Activated CD4-positive, alpha-beta T cell treated with anti-CD3 and anti-CD28 coated beads for 24 hours (primary cell): ENCODE data around the gene CYB5A.

Source experiments
- DNase-seq, 2 donors: peaks; one replicate each; pipeline ENCODE4 v3.0.0-alpha.2; 2020; ENCODE audit warnings: low read depth in 2 of 2

The CYB5A gene

GRCh38 chr18:74277296-74277695, 14.5 kb downstream of the CYB5A start:
- DNase-seq, result no peak

DNA sequence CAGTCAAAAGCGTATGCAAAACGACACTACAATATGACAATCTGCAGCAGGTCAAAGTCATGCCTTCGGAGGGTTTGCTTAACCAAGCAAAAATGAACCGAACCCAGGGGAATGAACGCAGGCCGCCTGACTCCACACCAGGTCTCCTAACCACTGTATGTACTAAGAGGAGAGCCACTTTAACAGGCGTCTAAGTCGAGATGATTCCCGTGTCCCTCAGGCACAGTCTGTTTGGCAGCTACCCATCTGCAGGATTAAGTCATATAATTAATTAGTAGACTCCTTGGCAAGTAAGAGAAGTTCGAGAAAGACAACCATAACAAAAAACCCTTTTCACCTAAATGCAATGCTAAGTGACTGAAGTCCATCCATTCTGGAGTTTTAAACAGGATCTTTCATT, 15.2 kb downstream of the CYB5A start:
- DNase-seq, result no peak

DNA sequence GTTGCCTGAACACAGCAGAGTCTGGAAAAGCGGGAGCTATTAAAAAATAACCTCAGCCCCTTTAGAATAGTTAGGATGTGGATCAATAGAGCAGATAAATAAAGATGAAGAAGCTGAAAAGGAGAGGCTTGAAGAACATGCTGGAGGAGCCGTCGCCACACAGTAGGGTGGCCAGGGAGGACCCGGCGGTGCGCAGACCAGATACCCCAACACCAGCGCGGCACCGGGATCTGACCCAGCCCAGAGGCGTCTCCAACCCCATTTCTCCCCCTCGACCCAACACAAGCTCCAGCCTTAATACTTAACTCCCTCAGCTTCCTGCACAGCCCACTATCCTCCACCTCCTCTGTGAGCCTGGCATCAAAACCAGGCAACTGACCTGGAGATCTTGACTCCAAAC, 16.0 kb downstream of the CYB5A start:
- DNase-seq, result no peak

GRCh38 chr18:74274700-74275099, 17.1 kb downstream of the CYB5A start:
- no peak for DNase-seq

GRCh38 chr18:74273394-74273793, 18.4 kb downstream of the CYB5A start:
- DNase-seq, result no peak

DNA sequence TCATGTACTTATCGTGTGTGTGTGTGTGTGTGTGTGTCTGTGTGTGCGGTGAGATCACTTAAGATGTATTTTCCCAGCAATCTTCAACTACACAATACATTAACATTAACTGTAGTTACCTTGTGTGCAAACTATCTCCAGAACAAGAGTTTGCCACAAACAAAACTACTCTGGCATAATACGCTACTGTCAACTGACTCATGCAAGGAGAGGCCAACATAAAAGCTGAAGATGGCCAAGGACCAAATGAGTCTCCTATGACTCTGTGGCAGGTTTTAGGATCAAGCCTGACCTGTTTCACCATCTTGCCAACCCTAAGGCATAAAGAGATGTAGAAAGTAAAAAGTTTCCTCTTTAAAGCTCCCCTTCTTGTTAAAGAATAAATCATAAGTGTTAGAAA, 20.1 kb downstream of the CYB5A start:
- no peak for DNase-seq

DNA sequence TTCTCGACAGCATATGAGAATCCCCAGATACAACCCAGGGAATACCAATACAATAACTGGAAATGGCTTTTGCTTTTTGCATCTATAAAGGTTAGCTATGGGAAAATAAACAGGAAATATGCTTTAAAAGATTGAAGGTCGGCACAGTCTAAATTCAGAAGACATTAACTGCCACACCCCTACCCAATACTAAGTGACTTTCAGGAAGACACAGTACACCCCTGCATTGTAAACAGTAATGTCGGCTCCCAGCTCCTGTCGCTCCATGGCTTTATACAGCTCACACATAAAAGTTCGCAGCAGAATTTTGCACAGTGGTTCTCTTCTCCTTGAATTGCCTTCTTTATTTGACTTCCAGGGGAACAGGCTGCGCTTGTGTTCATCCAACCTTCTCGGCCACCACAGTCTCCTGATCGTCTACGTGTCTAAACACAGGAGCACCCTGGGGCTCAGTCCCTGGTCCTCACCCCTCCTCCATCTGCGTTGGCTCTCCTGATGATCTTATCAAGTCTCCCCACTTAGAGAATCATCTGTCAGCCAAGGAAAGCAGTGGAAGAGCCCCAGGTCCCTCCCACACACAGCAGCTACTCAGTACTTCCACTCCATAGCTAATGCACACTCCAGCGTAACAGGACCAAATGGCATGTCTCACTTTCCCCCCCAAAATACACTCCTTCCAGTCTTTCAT, 22.7 kb downstream of the CYB5A start:
- DNase-seq, result no peak

DNA sequence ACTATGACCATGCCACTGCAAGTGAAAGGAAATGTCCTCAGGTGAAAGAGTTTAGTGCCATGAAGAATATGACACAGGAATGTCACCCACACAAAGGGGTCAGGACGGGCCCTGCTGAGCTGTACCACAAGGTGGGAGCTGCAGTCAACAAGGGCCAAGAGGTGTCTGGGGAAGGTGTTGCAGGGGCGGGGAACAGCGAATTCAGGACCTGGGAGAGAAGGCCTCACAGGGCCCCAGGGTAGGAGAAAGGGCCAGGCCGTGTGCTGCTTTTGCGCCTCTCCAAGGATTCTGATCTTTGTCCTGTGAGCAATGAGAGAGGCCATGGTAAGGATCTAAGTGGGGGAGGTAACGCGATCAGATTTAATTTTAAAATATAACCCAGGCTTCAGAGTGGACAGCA, 23.6 kb downstream of the CYB5A start:
- DNase-seq, result no peak

- DNase-seq, result no peak
These were observed 25.6 kb downstream of the CYB5A start for GRCh38 chr18:74266161-74266560.

- no peak for DNase-seq
These were observed 26.1 kb downstream of the CYB5A start for GRCh38 chr18:74265546-74266098.

DNA sequence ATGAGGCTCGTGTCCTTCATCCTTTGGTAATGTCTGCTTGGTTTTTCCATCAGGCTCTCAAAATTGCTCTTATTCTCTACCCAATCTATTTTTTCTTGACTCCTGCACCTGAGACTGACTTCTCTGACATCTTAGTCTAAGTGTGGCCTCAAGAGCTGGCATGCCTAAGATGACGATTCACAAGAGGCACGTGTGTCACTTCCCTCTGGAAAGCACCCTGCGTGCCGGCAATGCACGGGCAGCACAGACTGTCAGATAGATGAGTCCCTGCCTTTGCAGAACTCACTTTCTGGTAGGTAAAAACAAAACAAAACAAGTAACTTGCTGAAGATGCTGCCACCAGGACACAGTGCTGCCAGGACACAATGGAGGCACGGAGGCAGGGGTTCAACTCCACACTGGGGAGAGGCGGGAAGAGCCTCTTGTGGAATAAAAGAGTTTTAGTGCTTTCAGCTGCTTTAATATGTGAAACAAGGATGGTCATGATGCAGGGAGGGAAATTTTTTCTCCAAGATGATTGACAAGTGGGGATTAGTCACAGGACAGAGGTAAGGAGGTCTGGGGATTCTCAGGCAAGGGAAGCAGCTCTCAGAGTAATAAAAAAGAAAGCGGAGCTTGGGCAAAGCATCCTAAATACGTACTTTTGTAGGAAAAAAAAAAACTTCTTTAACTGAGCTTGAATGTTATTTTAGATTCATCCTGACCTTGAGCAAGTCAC, 27.3 kb downstream of the CYB5A start:
- no peak for DNase-seq

DNA sequence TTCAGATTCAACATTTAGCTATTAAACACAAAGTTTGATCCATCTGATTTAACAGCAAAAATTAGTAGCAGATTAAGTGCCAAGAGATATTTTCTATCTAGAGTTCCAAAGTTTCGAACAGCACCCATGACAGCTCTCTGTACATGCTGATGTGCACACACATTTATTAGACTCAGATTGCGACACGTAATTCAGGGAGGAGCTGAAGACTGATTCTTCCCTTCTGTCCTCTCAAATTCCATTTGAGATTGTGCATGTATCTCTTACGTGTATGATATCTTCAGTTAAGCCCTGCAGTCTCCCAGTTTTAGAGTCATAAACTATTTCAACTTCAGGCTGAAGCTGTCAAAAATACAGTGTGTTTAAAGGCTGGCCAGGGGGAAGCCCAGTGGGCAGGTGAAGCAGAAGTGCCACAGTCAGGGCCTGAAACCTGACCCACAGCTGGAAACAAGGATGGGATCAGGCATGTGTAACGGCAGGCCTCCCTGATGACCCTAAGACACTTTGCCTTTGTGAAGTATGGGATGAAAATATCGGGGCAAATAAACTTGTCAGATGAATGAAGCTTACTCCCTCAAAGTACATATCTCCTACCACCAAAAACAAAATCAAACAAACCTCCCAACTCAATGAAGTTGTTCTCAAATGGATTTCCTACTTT, 30.6 kb downstream of the CYB5A start:
- DNase-seq, result no peak

- no peak for DNase-seq
These were observed 32.4 kb downstream of the CYB5A start for GRCh38 chr18:74259347-74259746.

DNA sequence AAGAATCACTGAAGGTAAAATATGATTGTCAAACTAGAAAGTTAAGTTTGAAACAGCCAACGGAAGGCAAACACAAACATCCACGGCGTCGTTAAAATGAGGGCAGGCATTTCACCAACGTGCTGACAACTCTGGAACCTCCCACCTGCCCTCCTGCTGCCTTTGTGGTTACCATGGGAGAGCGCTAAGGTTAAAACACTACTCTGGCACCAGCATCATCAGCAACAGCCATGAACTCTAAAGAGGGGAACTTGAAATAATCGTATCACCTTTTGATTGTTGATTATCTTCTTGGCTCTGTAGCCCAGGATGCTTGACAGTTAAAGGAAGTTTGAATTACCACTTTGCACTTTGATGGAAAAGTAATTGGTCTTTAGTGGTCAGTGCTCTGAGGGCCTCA, 34.7 kb downstream of the CYB5A start:
- no peak for DNase-seq

GRCh38 chr18:74256190-74256589, 35.6 kb downstream of the CYB5A start:
- DNase-seq, result no peak

DNA sequence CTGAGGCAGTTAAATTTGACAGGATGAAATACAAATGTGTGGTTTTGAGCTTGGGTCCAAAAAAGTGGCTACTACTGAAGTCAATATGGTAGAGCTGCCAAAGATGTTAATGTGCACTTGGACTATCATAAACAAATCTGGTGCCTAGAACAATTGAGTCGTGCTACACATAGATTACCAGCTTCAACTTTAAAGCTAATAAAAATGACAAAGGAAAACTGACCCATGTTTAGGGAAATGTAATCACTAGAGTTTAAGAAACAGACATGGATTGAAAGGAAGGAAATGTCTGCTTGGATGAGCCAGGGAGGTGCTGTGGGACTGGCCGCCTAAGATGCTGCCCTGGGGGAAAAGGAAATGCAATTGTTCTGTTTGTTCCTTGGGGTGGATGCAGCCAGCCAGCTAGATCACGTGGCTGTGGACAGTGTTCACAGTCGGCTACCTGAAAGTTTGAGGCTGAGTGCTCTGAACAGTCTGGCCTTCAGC, 36.6 kb downstream of the CYB5A start:
- DNase-seq, result no peak

DNA sequence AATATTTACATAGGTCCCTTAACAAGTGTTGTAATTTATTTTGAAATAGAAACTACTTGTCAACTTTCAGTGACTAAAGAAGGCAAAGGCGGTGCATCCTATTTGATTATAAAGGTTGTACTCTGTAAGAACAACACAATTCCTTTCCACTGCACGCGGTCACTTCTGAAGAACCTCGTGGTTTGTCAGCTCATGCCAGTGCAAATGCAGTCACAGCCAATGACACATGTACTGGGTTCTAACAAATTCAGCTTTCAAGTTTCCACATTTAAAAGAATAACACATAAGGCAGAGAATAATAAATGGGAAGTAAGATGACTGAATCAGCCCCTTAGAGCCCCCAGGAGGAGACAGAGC, 39.7 kb downstream of the CYB5A start:
- DNase-seq, result no peak

GRCh38 chr18:74251297-74252038, 40.3 kb downstream of the CYB5A start:
- no peak for DNase-seq

GRCh38 chr18:74250131-74250530, 41.6 kb downstream of the CYB5A start:
- no peak for DNase-seq

- DNase-seq, result no peak
These were observed 42.4 kb downstream of the CYB5A start for GRCh38 chr18:74249181-74249968.

DNA sequence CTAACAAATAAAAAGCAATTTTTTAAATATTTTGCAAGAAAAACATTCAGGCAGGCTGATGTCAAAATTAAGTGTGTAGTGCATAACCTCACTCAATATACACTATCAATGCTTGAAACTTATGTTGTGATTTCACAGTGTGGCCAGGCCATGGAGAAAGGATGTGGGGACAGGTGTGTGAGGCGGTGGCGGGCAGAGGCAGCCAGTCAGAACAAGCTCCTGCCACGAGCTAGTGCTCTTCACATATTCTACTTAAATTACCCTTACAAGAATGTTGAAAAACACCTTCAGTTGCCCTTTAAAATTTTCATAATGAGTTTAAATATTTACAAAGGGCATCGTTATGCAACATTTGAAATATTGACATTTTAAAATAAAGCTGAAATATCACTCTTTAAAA, 43.2 kb downstream of the CYB5A start:
- no peak for DNase-seq
